ENCODE data around the gene SLC25A45. TPM values are rescaled to one million over a fixed set of nuclear protein-coding genes. Genes with fewer than 3 reads are reported as not detected.

SLC25A45 gene, protein sequence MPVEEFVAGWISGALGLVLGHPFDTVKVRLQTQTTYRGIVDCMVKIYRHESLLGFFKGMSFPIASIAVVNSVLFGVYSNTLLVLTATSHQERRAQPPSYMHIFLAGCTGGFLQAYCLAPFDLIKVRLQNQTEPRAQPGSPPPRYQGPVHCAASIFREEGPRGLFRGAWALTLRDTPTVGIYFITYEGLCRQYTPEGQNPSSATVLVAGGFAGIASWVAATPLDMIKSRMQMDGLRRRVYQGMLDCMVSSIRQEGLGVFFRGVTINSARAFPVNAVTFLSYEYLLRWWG
- polyA plus RNA-seq (2013, experiment 1 of 2; ENCODE audit: insufficient read length): 2.8 TPM
- 2.8 TPM for polyA plus RNA-seq (2013, experiment 2 of 2; ENCODE audit: insufficient read length)

- DNase-seq: peak; percentile 100
Observed at GRCh38 chr11:65382033-65382803, at the start of gene SLC25A45. TSS of gene SLC25A45 (minus strand) at chr11:65382646. CDS start at chr11:65381951, 695 bp downstream.

DNA sequence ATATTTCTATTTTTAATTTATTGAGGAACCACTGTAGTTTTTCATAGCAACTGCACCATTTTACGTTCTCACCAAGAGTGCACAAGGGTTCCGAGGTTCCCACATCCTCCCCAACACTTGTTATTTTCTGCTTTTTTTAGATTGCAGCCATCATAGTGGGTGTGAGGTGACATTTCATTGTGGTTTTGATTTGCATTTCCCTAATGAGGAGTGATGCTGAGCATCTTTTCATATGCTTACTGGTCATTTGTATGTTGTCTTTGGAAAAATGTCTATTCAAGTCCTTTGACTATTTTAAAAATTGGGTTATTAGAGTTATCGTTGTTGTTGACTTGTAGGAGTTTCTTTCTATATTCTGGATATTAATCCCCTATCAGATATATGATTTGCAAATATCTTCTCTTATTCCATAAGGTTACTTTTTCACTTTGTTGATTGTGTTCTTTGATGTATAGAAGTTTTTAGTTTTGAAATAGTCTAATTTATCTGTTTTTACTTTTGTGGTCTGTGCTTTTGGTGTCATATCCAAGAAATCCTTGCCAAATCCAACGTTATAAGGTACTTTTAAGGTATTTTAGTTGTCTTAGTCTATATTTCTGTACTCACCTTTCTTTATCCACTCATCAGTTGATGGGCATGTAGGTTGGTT is 49.1 kb upstream of the SLC25A45 start:
- no peak for DNase-seq

DNA sequence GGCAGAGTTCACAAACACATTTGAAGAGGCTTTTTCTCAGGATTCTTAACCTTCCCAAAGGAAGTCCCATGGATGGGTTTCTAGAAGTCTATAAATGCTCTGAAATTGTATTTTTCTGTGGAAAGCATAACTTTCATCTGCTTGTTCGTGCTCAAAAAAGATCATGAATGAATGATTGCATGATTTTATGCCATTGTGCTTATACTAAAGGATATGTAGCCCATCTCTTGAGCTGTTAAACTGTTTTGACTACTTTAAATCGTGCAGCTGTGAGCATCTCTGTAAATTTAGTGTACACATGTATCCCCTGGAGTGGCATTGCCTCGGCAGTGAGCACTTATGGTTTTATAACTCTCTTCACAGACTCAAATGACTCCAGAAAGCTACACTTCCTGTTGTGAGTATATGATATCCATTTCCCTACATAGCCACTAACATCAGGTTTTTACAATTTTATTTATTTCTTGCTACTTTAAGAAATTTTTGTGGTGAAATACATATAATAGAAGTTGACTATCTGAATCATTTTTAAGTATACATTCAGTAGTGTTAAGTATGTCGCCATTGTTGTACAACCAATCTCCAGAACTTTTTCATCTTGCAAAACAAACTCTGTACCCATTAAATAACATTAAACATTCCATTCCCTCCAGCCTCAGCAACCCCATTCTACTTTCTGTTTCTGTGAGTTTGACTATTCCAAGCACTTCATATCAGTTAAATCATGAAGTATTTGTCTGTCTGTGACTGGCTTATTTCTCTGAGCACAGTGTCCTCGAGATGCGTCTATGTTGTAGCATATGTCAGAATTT is 48.2 kb upstream of the SLC25A45 start:
- no peak for DNase-seq

DNA sequence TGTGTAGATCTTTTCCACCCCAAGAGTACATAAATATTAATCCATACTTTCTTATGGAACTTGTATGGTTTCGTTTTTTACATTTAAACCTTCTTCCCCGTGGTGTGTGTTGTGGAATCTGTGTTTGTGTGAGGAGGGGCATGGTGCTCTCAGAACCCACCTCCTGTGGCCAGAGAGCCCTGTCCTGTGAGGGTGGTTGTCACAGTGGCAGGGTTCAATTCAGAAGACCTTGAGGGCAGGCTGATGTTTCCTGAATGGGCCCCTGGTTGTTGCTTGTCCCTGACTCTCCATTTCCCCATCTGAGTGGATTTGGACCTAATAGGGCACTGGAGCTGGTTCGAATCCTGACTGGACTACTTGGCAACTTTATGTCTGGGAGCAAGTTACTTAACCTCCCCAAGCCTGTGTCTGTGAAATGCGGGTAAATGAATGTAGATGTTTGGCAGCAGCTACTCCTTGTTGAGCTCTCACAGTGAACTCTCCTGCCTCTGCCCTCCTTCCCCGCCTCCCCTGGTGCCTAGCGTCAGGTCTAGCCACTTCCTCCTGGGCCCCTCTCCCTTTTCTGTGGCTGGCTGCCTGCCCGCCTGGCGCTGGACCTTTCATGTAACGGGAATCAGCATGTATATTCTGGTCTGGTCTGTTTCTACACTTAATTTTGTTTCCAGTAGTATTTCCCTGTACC is 47.4 kb upstream of the SLC25A45 start:
- peak; percentile 65 for DNase-seq

DNA sequence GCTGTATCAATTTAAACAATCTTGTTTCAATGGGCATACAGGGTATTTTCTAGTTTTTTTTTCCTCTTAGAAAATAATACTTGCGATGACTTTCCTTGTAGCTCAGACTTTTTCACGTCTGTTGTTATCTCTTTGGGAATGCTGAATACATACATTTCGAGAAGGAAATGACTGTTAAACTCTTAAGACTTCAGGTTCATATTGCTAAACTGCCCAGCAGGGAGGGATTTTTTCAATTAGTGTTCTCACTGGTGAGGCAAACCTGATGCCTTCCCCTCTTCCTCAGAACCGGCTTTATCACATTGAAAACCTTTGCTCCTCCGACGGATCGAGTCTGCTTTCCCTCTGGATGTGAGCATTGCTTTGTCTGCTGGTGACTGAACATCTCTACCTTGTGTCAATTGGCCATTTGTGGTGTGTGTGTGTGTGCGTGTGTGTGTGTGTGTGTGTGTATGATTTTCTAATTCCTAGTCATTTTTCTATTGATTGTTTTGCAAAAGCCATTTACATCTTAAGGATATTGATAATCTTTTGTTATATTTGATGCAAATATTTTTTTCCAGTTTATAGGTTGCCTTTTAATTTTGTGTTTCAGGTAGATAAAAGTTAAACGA is 46.7 kb upstream of the SLC25A45 start:
- peak; percentile 62 for DNase-seq

GRCh38 chr11:65428578-65429067 is 46.2 kb upstream of the SLC25A45 start:
- no peak for DNase-seq

GRCh38 chr11:65427691-65428577 is 45.5 kb upstream of the SLC25A45 start:
- peak; percentile 66 for DNase-seq

- peak; percentile 64 for DNase-seq
Observed at GRCh38 chr11:65426839-65427690, 44.6 kb upstream of the SLC25A45 start.

DNA sequence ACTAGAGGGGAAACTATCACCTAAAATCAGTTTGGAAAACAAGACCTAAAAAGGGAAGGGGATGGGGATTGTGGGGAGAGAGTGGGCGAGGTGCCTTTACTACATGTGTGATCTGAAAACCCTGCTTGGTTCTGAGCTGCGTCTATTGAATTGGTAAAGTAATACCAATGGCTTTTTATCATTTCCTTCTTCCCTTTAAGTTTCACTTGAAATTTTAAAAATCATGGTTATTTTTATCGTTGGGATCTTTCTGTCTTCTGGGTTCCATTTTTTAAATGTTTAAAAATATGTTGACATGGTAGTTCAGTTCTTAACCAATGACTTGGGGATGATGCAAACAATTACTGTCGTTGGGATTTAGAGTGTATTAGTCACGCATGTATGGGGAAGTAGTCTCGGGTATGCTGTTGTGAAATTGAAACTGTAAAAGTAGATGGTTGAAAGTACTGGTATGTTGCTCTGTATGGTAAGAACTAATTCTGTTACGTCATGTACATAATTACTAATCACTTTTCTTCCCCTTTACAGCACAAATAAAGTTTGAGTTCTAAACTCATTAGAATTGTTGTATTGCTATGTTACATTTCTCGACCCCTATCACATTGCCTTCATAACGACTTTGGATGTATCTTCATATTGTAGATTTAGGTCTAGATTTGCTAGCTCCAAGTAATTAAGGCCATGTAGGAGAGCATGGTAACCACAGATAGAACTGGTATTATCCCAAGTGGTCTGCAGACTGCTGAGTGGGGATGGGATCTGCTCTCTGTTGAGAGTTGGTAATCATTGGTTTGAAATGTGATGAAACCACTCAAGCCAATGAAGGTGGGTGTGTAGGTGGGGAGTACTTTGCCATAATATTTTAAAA is 43.8 kb upstream of the SLC25A45 start:
- DNase-seq: peak; percentile 89

DNA sequence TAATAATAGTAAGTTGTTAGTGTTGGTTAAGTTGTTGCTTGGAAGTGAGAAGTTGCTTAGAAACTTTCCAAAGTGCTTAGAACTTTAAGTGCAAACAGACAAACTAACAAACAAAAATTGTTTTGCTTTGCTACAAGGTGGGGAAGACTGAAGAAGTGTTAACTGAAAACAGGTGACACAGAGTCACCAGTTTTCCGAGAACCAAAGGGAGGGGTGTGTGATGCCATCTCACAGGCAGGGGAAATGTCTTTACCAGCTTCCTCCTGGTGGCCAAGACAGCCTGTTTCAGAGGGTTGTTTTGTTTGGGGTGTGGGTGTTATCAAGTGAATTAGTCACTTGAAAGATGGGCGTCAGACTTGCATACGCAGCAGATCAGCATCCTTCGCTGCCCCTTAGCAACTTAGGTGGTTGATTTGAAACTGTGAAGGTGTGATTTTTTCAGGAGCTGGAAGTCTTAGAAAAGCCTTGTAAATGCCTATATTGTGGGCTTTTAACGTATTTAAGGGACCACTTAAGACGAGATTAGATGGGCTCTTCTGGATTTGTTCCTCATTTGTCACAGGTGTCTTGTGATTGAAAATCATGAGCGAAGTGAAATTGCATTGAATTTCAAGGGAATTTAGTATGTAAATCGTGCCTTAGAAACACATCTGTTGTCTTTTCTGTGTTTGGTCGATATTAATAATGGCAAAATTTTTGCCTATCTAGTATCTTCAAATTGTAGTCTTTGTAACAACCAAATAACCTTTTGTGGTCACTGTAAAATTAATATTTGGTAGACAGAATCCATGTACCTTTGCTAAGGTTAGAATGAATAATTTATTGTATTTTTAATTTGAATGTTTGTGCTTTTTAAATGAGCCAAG is 42.9 kb upstream of the SLC25A45 start:
- peak; percentile 77 for DNase-seq

DNA sequence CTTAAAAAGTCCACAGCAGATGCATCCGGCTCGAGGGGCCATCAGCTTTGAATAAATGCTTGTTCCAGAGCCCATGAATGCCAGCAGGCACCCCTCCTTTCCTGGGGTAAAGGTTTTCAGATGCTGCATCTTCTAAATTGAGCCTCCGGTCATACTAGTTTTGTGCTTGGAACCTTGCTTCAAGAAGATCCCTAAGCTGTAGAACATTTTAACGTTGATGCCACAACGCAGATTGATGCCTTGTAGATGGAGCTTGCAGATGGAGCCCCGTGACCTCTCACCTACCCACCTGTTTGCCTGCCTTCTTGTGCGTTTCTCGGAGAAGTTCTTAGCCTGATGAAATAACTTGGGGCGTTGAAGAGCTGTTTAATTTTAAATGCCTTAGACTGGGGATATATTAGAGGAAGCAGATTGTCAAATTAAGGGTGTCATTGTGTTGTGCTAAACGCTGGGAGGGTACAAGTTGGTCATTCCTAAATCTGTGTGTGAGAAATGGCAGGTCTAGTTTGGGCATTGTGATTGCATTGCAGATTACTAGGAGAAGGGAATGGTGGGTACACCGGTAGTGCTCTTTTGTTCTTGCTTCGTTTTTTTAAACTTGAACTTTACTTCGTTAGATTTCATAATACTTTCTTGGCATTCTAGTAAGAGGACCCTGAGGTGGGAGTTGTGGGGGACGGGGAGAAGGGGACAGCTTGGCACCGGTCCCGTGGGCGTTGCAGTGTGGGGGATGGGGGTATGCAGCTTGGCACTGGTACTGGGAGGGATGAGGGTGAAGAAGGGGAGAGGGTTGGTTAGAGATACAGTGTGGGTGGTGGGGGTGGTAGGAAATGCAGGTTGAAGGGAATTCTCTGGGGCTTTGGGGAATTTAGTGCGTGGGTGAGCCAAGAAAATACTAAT is 42.0 kb upstream of the SLC25A45 start:
- DNase-seq: no peak

DNA sequence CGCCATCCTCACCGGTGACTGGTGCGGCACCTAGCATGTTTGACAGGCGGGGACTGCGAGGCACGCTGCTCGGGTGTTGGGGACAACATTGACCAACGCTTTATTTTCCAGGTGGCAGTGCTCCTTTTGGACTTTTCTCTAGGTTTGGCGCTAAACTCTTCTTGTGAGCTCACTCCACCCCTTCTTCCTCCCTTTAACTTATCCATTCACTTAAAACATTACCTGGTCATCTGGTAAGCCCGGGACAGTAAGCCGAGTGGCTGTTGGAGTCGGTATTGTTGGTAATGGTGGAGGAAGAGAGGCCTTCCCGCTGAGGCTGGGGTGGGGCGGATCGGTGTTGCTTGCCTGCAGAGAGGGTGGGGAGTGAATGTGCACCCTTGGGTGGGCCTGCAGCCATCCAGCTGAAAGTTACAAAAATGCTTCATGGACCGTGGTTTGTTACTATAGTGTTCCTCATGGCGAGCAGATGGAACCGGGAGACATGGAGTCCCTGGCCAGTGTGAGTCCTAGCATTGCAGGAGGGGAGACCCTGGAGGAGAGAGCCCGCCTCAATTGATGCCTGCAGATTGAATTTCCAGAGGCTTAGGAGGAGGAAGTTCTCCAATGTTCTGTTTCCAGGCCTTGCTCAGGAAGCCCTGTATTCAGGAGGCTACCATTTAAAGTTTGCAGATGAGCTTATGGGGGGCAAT is 41.2 kb upstream of the SLC25A45 start:
- DNase-seq: no peak

DNA sequence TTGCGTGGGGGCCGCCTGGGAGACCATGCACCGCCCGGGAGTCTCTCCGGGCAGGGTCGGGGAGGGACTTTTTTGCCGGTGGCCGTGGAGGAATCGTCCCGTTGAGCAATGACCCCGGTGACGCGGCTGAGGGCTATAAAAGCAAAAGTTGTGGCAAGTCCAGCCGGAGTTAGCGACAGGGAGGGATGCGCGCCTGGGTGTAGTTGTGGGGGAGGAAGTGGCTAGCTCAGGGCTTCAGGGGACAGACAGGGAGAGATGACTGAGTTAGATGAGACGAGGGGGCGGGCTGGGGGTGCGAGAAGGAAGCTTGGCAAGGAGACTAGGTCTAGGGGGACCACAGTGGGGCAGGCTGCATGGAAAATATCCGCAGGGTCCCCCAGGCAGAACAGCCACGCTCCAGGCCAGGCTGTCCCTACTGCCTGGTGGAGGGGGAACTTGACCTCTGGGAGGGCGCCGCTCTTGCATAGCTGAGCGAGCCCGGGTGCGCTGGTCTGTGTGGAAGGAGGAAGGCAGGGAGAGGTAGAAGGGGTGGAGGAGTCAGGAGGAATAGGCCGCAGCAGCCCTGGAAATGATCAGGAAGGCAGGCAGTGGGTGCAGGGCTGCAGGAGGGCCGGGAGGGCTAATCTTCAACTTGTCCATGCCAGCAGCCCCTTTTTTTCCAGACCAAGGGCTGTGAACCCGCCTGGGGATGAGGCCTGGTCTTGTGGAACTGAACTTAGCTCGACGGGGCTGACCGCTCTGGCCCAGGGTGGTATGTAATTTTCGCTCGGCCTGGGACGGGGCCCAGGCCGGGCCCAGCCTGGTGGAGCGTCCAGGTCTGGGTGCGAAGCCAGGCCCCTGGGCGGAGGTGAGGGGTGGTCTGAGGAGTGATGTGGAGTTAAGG is 40.4 kb upstream of the SLC25A45 start, which contains the start of gene NEAT1:
TSS of gene NEAT1 (plus strand) at position 166 of the 883 bp plus-strand sequence.
- DNase-seq: peak; percentile 94

Data from fibroblast of skin of back (primary cell).